HEK293T (cell line): ENCODE measurements around the gene ADA.

Source experiments
- ARNT ChIP-seq: fragments of 450-650 bp; IDR thresholded peaks from 2 replicates; pipeline ENCODE4 v1.6.1; 2017; ENCODE audit warnings: mild to moderate bottlenecking
- ELF4 ChIP-seq: fragments of 450-650 bp; IDR thresholded peaks from 2 replicates; pipeline ENCODE4 v1.6.1; 2017; ENCODE audit warnings: antibody characterized with exemption
- FOXM1 ChIP-seq: fragments of 450-650 bp; IDR thresholded peaks from 2 replicates; pipeline ENCODE4 v1.6.1; 2017; ENCODE audit warnings: mild to moderate bottlenecking, borderline replicate concordance
- L3MBTL2 ChIP-seq: fragments of 450-650 bp; conservative IDR thresholded peaks from 2 replicates; pipeline ENCODE4 v1.6.1; 2016; ENCODE audit warnings: mild to moderate bottlenecking
- PKNOX1 ChIP-seq: fragments of 450-650 bp; IDR thresholded peaks from 2 replicates; pipeline ENCODE4 v1.6.1; 2016
- SP1 ChIP-seq: fragments of 450-650 bp; IDR thresholded peaks from 2 replicates; pipeline ENCODE4 v1.6.1; 2017
- TARDBP ChIP-seq: fragments of 450-650 bp; IDR thresholded peaks from 2 replicates; pipeline ENCODE4 v1.6.1; 2016
- ZNF384 ChIP-seq: fragments of 450-650 bp; IDR thresholded peaks from 2 replicates; pipeline ENCODE4 v1.6.1; 2016

GRCh38 chr20:44684047-44684967 lies 32.8 kb upstream of the ADA start:
- TF ChIP-seq SP1 (no peak), PKNOX1 (no peak), ARNT (no peak), FOXM1 (no peak), ELF4 (no peak), TARDBP (no peak), L3MBTL2 (no peak), ZNF384 (no peak)
